Lower lobe of right lung (tissue), 2 donors: ENCODE results near the gene RHBG. TPM values are rescaled to one million over a fixed set of nuclear protein-coding genes. Genes with fewer than 3 reads are reported as not detected.

ENCODE experiments used
- ATAC-seq, 2 donors: fragments of 200-7000 bp; cut with Tn5 transposase; one replicate each; pipeline ENCODE4 v1.9.1; 2020 to 2022; ENCODE audit warnings: mild to moderate bottlenecking in 2 of 2, moderate library complexity in 2 of 2
- DNase-seq: peaks from one replicate; pipeline ENCODE4 v3.0.0-alpha.2; 2020
- H3K27ac ChIP-seq: fragments of 200-600 bp; one replicate; pipeline ENCODE4 v1.8.0; 2022
- H3K27me3 ChIP-seq: fragments of 200-600 bp; one replicate; pipeline ENCODE4 v1.8.0; 2022; ENCODE audit warnings: low read depth
- H3K36me3 ChIP-seq: fragments of 200-600 bp; one replicate; pipeline ENCODE4 v1.8.0; 2022; ENCODE audit warnings: mild to moderate bottlenecking
- H3K4me1 ChIP-seq: fragments of 200-600 bp; one replicate; pipeline ENCODE4 v1.8.0; 2022
- H3K4me3 ChIP-seq: fragments of 200-600 bp; one replicate; pipeline ENCODE4 v1.8.0; 2022; ENCODE audit warnings: mild to moderate bottlenecking
- H3K9me3 ChIP-seq: fragments of 200-600 bp; one replicate; pipeline ENCODE4 v1.8.0; 2022
- CTCF ChIP-seq: fragments of 200-600 bp; IDR thresholded peaks from one replicate; pipeline ENCODE4 v1.8.0; 2022; ENCODE audit warnings: antibody characterized with exemption, mild to moderate bottlenecking
- intact Hi-C: fragments of 100-400 bp; cut with DNase I; formaldehyde crosslinking; loops from one replicate; pipeline ENCODE4 v1.11.0; 2022
- total RNA-seq: library from RNA; stranded (reverse); fragmentation: NEBNext Ultra II Directional; extraction: Animal tissue kit (Norgen Biotek cat#: 25700); gene quantifications from one replicate; pipeline ENCODE4 v1.2.1, GENCODE V29; 2021
- donor health status: DM: no; HTN: yes; CAD: no; lungs with severe emphysema.

The RHBG gene
- total RNA-seq, 1 donor from 2014 or later = not detected

DNA sequence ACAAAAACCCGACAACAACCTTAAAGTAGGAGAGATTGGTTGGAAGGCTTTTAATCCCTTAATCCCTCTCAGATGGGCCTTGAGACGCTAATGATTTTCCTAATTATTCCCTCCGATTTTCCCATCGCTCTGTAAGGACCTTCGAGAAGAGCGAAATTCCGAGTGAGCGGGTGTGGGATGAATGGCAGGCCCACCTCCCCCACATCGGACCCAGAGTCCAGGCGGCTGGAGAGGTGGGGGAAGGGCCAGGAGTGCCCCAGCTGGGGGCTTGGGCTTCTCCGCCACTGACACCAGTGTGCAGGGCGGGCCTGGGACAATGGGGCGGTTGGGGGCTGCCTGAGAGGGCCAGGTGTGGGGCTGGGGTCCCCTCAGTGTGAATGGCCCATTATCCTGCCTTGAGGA lies 23.4 kb downstream of the RHBG start:
- intact Hi-C loops = no loop called here
- Histone ChIP-seq H3K36me3 (no peaks in the 10 kb centered on the region), H3K27me3 (peaks cover 46% of the 10 kb centered on the region), H3K27ac (no peak overlapping the region), H3K4me3 (no peak overlapping the region), H3K4me1 (no peaks in the 10 kb centered on the region), H3K9me3 (no peaks in the 10 kb centered on the region)
- no peak for DNase-seq
- no peak for ATAC-seq
- no peak for TF ChIP-seq CTCF

DNA sequence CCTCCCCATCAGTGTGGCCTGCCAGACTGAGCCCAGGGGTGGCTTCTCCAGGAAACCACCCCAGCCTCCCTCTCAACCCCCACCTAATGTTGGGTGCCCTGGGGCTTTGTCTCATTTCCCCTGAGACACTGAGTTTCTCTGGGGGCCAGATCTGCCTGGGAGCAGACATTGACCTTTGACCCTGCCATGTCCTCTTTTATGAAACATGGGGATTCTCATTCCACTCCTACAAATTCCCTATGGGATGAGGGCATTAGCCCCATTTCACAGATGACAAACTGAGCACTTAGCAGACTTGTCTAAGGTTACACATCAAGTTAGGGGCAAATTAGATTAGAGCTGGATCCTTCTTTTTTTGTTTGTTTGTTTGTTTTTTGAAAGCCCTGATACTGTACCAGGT lies 24.1 kb downstream of the RHBG start:
- no peak overlapping the region for H3K4me3 ChIP-seq
- DNase-seq = no peak
- intact Hi-C loops = no loop called here
- TF ChIP-seq CTCF = no peak
- no peak overlapping the region for H3K27ac ChIP-seq
- H3K9me3 ChIP-seq = no peaks in the 10 kb centered on the region
- no peaks in the 10 kb centered on the region for H3K4me1 ChIP-seq
- no peak for ATAC-seq
- H3K27me3 ChIP-seq = peaks cover 40% of the 10 kb centered on the region
- no peaks in the 10 kb centered on the region for H3K36me3 ChIP-seq

DNA sequence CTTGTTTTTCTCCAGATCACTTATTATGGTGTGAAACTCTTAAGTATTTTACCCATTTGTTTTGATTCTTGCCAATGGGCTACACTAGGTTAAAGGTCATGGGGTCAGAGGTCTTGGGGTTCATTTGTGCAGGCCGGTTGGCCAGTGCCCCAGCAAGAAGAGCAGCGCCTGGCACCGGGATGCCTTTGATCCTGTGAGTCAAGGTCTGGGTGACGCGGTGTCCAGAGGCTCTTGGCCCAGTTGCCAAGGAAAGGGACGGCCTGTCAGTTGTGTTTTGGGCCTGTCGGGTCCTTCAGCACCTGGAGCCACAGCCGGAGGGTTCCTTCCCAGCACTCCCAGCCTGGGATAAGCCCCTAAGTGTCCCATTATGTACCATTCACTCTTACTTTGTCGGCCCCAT lies 25.1 kb downstream of the RHBG start:
- H3K27ac ChIP-seq = no peak overlapping the region
- ATAC-seq = no peak
- no peaks in the 10 kb centered on the region for H3K36me3 ChIP-seq
- no peaks in the 10 kb centered on the region for H3K9me3 ChIP-seq
- no peak for TF ChIP-seq CTCF
- intact Hi-C loops = no loop called here
- DNase-seq = no peak
- H3K27me3 ChIP-seq = peaks cover 30% of the 10 kb centered on the region
- H3K4me3 ChIP-seq = no peak overlapping the region
- no peaks in the 10 kb centered on the region for H3K4me1 ChIP-seq

GRCh38 chr1:156394835-156395461 lies 25.9 kb downstream of the RHBG start:
- Histone ChIP-seq H3K27ac (no peak overlapping the region), H3K36me3 (no peaks in the 10 kb centered on the region), H3K27me3 (peaks cover 27% of the 10 kb centered on the region), H3K4me1 (no peaks in the 10 kb centered on the region), H3K4me3 (no peak overlapping the region), H3K9me3 (no peaks in the 10 kb centered on the region)
- no peak for TF ChIP-seq CTCF
- DNase-seq (no peak), ATAC-seq (no peak)
- intact Hi-C loops = no loop called here

- H3K27me3 ChIP-seq = peaks cover 30% of the 10 kb centered on the region
- intact Hi-C loops = no loop called here
Measured at GRCh38 chr1:156399355-156400125, 30.5 kb downstream of the RHBG start.

More at GRCh38 chr1:156399355-156400125, 30.5 kb downstream of the RHBG start:
- DNase-seq (no peak), ATAC-seq (no peak)
- TF ChIP-seq CTCF = no peak
- Histone ChIP-seq H3K4me3 (no peak overlapping the region), H3K9me3 (no peaks in the 10 kb centered on the region), H3K4me1 (no peaks in the 10 kb centered on the region), H3K27ac (no peak overlapping the region), H3K36me3 (no peaks in the 10 kb centered on the region)
